Activated CD4-positive, alpha-beta T cell treated with anti-CD3 and anti-CD28 coated beads, Interleukin-2, Interleukin-6, amounts not matched to agents 100 ng/mL and 50 ng/mL, durations not matched to agents 16 hours and 8 hours (primary cell): Measurements from ENCODE around the gene SHLD1.
"Not testable (repeated sequence)": the region's sequence is repeated elsewhere in the genome, so short reads cannot be mapped to it uniquely, and the experiment has no call there.

Experiments
- DNase-seq: peaks from one replicate; pipeline ENCODE4 v3.0.0-alpha.2; 2020

SHLD1 gene, protein sequence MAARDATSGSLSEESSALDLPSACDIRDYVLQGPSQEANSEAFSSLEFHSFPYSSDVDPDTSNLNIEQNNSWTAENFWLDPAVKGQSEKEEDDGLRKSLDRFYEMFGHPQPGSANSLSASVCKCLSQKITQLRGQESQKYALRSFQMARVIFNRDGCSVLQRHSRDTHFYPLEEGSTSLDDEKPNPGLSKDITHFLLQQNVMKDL

DNA sequence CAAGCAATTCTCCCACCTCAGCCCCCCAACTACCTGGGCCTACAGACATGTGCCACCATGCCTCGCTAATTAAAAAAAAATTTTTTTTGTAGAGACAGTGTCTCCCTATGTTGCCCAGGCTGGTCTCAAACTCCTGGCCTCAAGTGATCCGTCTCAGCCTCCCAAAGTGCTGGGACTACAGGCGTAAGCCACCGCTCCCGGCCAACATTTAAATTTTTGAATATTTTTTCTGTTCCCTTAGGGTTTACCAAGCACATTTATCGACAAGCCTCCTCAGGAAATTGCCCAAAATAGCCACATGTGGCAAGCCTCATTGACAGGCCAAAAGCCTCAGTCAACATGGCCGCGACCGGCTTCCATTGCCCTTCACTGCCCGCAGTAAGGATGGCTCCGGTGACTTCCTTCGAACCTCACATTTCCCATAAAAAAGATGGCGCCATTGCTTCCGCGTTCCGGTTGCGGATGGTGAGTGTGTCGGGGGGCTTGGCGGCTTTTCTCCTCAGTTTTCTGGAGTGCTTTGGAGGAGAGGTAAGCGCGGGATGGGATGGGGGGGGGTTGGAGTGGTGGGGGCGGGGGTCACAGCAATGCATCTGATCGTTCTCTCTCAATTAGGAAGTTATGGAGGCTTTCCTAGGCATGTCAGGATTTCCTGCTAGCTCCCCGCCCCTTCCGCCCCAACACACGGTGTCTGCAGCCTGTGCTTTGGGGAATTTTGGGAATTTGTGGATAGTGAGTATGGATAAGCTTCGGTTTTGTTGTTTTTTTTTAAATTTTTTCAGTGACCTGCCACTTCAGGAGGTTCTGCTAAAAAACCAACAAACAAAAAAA lies at the start of gene SHLD1:
Gene SHLD1, plus strand, starts transcription at position 450 of the 828 bp plus-strand sequence. CDS start 22,465 bp downstream, outside the sequence.
- DNase-seq: peak; percentile 92

DNA sequence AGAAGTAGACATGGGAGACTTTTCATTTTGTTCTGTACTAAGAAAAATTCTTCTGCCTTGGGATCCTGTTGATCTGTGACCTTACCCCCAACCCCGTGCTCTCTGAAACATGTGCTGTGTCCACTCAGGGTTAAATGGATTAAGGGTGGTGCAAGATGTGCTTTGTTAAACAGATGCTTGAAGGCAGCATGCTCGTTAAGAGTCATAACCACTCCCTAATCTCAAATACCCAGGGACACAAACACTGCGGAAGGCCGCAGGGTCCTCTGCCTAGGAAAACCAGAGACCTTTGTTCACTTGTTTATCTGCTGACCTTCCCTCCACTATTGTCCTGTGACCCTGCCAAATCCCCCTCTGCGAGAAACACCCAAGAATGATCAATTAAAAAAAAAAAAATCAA lies 47.9 kb upstream of the SHLD1 start:
- DNase-seq: not testable (repeated sequence)

DNA sequence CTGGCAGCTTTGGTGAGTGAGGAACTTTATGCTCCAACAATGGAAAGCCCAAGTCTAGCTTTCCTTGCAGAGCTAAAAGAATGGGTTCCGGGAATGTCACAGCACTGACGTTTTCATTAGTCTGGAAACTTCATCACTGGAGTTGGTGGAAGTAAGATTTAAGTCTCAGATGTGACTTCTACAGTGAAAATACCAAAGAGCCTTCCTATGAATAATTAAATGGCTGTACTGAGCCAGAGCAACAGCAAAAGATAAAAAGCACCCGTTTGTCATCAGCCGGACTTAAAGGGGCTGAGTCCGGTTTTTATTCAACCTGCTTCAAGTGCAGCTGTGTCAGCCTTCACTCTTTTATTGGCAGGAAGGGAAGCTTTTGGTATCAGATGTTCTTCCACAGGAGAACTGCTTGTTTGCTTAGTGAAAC lies 46.5 kb upstream of the SHLD1 start:
- no peak for DNase-seq

DNA sequence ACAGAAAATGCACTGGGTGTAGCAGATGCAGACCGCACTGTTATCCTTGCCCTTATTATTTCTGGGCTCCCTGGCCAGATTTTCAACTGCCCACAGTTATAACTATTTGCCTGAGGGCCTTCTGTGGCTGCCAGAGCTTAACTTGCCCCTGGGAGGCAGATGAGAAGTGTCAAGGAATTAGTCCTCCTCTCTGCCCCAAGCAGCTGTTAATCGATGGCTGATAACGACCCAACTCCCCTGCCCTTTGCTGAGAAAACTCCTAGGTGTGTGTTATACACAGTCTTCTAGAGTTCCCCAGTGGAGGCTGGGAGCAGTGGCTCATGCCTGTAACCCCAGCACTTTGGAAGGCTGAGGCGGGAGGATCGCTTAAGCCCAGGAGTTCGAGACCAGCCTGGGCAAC lies 44.4 kb upstream of the SHLD1 start:
- DNase-seq: no peak

DNA sequence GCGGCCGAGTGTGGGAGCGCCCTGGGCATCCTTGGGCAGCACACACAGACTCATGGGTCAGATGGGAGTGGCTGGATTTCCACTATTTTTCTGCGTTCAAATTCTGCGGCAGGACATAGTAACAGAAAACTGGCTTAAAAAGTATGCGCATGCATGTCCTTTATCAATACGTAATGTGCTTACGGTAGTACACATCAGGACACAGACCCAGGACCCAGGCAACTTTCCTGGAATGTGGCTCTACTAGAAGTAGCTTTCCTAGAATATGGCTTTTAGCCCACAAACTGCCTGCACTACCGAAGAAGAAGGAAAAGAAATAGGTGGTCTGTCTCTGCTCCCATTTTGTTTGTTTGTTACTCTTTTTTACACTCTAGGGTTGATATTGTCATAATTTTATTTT lies 43.4 kb upstream of the SHLD1 start:
- DNase-seq: no peak

DNA sequence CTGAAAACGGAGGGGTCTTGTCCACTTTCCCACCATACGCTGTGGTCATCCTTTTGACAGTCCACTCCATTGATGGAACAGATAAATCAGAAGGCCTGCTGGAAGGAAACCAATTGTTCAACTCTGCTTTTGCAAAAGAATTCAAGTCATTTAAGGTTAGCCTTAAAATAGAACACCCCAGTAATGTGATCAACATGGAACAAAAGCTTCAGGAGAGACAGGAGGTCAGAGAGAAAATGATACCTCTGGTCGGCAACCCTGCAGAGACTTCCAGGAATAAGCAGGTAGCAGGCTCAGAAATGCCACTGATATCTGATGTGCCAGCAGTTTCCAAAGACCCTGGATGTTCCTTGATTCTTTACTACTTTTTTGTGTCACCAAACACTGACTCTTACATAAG lies 39.6 kb upstream of the SHLD1 start:
- DNase-seq: no peak

DNA sequence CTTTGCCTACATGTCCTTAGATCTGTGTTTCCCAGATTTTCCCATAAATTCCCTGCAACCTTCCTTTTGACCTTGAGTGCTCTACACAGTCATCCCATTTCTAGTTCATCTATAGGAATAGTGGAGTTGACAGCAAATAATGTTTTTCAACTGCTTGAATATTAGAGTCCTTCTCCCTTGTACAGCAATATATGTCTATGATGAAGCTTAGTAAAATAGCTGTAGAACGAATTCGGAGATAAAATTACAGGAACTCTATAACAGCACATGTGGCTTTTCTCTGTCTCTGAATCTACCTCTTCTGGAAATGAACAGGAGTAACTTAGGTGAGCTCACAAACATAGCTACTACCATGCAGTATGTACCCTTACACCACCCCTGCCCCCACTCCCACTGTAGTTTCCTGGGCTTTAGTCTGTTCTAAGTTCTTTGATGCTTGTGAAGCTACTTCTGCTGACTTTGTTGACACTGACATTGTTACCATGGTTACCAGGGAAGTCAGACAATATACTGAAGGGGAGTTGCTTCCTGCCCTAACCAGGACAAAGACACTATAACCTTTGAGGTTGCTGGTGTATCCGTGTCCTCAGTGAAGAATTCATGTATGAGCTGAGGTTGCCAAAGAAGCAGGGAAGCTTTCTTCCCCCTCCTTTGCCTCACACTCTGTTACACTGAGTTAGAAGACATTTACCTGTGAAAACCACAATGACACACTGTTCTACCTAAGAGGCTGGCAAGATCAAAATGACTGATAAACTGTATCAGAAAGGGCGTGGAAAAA lies 35.8 kb upstream of the SHLD1 start:
- peak; percentile 50 for DNase-seq

DNA sequence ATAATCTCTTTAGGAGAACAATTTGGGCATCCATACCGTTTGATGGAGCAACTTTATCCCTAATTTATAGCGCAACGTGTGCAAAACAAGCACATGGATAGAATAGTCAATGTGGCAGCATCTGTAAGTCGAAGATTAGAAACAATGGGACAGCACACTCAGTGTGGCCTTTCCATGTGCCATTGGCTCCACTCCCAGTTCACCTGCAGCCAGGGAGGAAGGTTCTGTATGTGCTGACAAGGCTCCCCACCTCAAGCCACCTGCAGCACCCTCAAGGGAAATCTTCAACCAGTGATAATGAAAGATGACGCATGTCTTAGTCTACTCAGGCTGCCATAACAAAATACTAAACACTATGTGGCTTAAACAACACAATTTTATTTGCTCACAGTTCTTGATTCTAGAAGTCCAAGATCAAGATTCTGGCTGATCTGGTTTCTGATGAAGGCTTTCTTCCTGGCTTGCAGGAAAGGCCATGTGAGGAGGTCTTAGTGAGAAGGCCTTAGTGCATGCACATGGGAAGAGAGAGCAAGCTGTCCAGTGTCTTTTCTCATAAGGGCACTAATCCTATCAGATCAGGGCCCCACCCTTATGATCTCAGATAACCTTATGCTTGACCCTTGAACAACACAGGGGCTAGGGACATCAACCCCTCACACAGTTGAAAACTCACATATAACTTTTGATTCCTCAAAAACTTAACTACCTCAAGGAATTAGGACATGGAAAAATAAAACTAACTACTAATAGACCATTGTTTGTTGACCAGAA lies 34.9 kb upstream of the SHLD1 start:
- DNase-seq: no peak

DNA sequence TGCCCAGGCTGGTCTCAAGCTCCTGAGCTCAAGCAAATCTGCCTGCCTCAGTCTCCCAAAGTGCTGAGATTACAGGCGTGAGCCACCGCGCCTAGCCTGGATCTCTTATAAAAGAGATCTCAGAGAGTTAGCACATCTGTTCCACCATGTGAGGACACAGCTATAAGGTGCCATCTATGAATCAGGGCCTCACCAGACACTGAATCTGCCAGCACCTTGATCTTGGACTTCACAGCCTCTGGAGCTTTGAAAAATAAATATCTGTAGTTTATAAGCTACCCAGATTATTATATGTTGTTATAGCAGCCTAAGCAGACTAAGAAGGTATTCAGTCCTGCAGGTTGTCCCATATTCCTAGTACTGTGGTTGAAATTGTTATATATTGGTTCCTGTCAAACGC lies 33.2 kb upstream of the SHLD1 start:
- no peak for DNase-seq

DNA sequence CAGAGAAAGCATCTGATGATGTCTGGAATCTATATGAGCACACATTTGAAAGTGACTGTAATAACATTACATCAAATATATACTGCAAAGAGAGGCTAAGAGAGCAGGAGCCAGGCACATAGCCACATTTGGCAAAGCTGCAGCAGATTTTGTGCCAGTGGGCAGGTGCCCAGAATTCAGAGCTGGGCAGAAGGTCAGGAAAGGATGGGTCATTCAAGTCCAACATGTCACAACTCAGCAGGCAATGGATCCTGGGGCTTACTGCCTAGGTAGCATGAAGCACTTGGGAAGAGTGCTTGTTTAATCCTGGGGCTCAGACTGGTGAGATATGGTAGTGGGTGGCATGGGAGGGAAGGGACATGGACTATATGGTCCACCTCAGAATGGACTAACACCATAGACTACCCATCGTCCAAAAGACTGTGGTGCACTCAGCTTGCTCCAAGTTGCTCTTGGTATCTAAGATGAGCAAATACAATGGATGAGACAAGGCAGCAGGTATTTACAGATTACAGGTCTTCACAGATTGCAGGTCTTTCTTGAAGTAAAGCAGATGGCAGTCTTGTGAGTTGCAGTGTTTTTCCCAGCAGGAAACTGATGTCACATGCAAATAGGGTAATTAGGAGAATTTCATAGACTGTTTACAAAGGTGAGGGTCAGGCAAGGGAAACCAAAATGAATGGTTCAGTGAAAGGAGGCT lies 31.2 kb upstream of the SHLD1 start:
- no peak for DNase-seq

DNA sequence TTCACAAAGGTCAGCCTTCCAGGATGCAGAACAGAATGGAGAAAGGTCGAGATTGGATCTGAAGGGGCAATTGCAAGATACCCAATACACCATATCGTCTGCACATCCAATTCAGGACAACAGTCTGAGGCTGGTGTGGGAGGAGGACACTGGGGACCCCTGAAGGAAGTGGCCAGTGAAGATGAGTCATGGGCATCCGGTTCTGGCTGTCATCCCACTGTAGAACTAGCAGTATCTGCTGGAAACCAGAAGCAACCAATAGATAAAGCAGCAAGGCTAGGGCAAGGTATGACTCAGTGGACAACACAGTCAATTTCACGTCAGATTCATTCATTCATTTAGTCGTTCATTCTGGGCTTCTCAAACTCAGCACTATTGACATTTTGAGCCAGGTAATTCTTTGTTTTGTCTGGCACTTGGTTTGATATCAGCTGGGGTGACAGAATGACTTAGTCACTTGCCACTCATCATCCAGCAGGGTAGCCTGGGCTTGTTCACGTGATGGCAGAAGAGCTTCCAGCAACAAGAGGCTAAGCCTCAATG lies 30.3 kb upstream of the SHLD1 start:
- DNase-seq: peak; percentile 23

DNA sequence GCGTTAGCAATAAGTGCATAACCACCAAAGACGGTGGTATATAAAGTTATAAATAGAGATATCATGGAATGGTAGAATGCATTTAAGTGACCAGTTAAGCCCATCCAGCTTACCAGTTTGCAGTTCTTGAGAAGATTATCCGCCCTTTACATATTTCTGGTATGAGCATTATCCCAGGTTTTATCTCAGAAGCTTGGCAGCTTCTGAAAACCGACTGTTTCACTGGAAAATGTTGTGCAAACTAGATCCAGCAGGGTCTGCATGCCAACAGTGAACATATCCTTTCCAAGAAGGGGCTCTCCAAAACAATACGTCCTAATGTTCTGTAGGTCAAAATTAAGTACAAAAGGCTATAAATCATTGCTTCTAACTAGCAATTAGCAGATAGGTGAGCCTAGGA lies 29.5 kb upstream of the SHLD1 start:
- no peak for DNase-seq

DNA sequence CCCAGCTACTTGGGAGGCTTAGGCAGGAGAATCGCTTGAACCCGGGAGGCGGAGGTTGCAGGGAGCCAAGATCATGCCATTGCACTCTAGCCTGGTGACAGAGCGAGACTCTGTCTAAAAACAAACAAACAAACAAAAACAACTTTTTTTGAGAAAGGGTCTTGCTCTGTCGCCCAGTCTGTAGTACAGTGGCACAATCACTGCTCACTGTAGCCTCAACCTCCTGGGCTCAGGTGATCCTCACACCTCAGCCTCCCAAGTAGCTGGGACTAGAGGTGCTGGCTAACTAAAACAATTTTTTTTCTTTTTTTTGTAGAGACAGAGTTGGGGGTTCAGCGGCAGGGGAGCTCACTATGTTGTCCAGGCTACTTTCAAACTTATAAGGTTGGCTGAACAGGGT lies 28.8 kb upstream of the SHLD1 start:
- not testable (repeated sequence) for DNase-seq

DNA sequence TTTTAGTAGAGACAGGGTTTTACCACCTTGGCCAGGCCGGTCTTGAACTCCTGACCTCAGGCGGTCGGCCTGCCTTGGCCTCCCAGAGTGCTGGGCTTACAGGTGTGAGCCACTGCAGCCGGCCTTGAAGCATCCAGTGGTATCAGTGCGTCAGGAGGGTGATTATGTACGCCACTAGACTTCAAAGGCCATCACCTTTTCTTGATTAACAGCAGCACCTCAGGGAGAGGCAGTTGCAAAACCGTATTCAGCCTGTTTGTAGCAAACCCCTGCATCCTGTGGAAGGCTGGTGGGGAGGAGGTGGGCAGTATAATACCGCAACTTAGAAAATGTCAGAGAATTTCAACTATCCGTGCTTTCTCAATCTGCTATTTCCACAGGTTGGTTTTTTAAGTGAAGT lies 27.3 kb upstream of the SHLD1 start:
- DNase-seq: no peak

DNA sequence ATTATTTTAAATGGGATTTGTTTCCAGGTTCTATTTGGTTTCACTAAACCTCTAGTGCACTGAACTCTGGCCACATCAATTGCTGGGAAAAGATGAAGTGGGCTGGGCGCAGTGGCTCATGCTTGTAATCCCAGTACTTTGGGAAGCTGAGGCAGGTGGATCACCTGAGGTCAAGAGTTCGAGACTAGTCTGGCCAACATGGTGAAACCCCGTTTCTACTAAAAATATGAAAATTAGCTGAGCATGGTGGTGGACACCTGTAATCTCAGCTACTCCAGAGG lies 25.1 kb upstream of the SHLD1 start:
- not testable (repeated sequence) for DNase-seq

DNA sequence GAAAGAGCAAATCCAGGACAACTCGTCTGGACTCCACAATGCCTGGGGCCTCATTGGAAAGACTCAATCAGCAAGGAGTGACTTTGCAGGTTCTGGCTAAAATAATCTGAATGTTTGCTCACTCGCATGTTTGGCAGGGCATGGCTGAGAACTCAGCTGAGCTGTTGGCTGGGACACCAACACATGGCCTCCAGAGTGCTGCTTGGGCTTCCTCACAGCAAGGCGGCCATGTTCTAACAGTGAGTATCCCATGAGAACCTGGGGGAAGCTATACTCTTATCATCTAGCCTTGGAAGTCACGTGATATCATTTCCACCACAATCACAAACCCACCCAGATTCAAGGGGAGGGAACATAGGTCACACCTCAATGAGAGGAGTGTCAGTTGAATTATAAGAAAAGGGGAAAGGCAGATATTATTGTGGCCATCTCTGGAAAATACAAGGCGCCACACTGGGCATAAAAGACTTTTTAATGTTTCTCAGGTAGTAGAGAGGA lies 23.1 kb upstream of the SHLD1 start:
- no peak for DNase-seq

DNA sequence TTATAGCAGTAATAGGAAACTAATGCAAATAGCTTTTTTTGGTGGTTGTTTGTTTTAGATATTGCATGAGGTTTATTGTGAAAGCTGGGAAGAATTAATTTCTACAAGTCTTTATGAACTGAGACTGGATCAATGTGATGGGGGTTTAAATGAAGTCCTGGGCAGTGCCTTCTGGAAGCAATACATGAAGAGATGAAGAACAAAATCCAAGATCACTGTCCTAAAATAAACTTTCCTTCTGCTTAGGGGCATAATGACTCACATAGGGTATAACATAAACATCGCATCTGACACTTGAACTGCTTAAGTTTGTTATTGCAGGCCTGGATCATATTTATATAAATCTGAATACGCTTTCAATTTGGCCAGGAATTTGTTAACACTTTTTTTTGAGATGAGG lies 20.9 kb upstream of the SHLD1 start:
- DNase-seq: no peak

DNA sequence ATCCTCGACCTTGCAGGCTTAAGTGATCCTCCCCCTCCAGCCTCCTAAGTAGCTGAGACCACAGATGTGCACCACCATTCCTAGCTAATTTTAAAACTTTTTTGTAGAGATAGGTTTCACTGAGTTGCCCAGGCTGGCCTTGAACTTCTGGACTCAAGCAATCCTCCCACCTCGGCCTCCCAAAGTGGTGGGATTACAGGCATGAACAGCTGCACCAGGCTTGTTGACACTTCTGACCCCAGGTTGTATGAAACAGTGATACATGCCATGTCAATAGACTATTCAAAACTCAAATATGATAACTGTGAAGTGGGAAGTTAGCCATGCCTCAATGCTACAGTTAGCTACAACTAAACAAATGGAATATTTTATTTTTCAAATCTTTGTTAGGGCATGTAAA lies 20.1 kb upstream of the SHLD1 start:
- DNase-seq: no peak

DNA sequence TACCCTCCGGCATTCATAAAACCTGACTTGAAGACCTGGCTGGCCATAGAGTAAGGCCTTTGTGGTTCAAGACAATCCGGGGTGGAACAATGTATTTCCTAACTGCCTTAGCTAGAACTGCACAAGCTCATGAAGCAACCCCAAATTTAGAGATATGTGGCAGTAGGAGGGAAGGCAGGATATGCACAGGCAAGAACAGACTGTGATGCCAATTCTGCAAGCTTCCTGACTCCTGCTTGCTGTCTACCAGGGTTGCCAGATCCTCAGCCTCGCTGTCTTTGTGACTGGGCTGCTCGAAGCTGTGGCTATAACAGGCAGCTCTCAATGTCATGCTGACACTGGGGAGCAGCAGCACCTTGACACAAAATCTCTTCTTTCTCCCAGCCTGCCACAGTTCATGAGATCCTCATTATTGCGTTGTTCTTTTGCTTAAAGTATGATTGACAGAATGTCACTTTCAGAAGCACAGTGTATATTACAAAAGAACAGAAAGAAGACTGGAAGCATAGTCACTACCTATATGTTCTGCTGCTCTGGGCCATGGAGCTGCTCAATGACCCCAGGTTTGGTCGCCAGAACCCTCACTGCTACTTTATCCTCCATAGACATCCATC lies 18.3 kb upstream of the SHLD1 start:
- no peak for DNase-seq

DNA sequence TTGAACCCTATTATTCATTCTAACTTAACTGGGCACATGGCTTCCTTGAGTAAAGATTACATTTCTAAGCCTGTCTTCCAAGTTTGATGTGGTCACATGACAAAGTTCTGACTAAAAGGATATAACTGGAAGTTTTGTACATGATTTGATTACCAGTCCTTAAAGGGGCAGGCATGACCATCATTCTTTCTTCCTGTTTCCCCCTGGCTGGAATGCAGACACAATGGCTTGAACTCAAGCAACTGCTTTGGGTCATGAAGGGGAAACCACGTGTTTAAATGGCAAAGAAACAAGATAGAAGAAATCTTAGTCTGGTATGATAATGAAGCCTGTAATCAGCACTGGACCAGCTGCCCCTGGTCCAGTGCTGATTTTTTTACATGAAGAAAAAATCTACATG lies 15.6 kb upstream of the SHLD1 start:
- DNase-seq: no peak

DNA sequence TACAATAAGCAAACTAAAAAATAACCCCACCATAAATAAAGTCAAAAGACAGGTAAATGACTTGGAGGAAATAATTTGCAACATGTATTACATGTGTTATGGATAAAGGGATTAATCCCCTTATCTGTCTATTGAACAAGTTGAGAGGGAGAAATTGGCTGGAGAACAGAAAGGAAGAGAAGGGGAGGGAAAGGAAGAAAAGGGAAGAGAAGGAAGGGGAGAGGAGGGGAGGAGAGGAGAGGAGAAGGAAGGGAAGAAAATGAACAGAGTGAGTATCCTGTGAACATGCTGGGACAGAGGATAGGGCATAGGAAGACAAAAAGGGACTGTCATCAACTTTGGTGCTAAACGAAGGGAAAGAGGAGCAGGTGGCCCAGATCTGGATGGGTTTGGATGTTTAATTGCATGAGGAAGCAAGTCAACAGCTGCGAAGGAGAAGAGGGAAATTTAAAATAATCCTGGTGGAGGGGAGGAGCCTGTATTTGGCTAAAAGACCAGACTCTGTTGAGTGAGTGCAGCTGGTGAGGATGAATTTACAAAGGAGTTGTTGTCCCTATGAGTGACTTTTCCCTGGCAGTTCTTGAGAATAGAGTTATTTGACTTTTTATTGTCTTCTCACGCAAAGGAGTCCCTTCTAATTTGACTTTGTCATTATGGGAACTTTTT lies 14.2 kb upstream of the SHLD1 start:
- DNase-seq: no peak
